Islet precursor cell (in vitro differentiated cells): ENCODE data around the gene NKD2.
"Not testable (repeated sequence)": the region's sequence is repeated elsewhere in the genome, so short reads cannot be mapped to it uniquely, and the experiment has no call there.

Experiments
- DNase-seq: peaks from one replicate; pipeline ENCODE4 v3.0.0-alpha.2; 2018

NKD2 gene

DNA sequence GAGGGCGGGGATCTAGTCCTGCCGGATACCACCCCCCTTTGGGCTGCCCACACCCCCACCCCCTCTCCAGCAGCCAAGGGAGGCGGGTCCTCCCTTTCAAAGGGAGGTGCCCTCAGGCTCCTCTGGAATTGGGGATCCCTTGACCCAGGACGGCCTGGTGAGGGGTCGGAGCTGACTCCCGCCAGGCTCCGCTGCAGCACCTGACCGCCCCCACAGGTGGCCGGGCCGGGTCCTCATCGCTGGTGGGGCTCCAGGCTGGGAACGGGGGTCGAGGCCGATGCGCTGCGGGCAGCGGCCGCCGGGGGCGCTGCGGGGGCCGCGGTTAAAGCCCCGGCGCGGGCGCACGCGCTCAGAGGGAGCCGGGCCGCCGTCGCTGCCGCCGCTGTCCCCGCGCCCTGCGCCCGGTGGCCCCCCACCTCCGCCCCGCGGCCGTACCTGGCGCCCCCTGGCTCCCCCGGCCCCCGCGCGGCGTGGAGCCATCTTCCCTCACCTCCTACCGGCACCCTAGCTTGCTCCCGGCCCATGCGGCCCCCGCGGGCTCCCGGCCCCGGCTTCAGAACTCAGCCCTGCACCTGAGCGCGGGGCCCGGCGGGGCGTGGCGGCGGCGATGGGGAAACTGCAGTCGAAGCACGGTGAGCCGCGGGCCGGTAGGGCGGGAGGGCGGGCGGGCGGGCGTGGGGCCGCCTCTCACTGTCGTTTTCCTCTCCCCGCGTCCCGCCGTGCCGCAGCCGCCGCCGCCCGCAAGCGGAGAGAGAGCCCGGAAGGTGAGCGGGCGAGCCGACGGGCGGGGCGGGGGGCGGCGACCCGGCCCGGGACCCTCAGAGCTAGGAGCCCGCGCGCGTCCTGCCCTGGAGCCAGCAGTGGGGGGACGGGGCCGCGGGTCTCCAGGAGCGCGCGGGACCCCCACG, at the start of gene NKD2:
Gene NKD2 (plus strand): TSS at position 352 of the 908 bp plus-strand sequence. CDS start 256 bp downstream, at position 608.
- DNase-seq: peak; percentile 65

GRCh38 chr5:959581-960531, 48.7 kb upstream of the NKD2 start:
- peak; percentile 31 for DNase-seq

DNA sequence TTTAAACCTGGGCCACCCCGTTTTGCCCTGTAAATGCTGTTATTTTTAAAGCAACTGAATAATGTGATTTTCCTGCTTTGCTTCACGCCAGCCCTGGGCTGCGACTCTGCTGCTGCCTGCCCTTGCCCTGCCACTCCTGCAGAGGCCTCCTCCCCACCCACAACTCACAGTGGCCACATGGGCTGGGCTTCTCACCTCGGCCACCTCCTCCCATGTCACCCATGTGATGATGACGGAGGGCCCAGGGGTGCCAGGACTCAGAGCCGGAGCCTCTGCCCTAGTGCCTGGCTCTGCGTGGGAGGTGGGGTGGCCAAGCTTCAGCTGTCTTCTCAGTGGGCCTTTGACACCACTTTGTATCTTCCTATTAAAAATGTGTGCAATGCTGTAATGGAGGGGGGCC, 48.1 kb upstream of the NKD2 start:
- peak; percentile 35 for DNase-seq

- no peak for DNase-seq
Measured at GRCh38 chr5:961002-961710, 47.4 kb upstream of the NKD2 start.

- DNase-seq: peak; percentile 51
Measured at GRCh38 chr5:961711-962240, 46.8 kb upstream of the NKD2 start.

- DNase-seq: peak; percentile 40
Measured at GRCh38 chr5:962386-962785, 46.2 kb upstream of the NKD2 start.

- DNase-seq: peak; percentile 37
Measured at GRCh38 chr5:962801-963200, 45.8 kb upstream of the NKD2 start.

- no peak for DNase-seq
Measured at GRCh38 chr5:963310-963672, 45.3 kb upstream of the NKD2 start.

- DNase-seq: peak; percentile 58
Measured at GRCh38 chr5:963673-964531, 44.7 kb upstream of the NKD2 start.

- peak; percentile 48 for DNase-seq
Measured at GRCh38 chr5:964821-965220, 43.8 kb upstream of the NKD2 start.

- no peak for DNase-seq
Measured at GRCh38 chr5:965604-966344, 42.8 kb upstream of the NKD2 start.

DNA sequence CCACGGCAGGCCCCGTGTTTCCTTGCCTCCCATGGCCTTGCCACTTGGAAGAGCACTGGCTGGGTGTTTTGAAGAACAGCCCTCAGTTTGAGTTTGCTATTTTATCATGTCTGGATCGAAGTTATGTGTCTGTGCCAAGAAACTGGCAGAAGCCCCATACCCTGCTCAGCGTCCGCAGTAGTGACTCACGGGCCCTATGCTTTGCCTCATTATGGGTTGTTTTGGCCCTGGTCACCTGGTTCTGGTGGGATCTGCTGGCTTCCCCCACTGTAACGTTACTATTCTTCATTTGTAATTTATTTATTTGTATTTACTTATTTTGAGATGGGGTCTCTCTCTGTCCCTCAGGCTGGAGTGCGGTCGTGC, 42.3 kb upstream of the NKD2 start:
- no peak for DNase-seq

DNA sequence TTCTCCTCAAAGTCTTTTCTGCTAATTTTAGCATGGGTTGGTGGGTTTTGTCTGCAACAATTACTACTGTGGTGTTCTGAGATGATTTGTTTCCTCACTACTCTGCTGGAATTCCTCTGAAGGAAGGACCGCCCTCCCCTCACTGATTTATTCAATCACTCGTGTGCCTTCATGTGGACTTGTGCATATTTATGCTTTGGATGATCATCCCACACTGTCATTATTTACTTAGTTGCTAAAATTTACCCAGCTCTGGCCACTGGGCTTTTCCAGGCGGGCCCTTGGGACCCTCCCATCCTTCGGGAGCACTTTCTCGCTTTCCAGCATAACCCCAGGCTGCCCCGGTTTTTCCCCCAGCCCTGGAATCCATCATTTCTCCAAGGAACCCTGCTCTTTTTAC, 41.7 kb upstream of the NKD2 start:
- no peak for DNase-seq

GRCh38 chr5:968881-969280, 39.7 kb upstream of the NKD2 start:
- peak; percentile 43 for DNase-seq

- peak; percentile 37 for DNase-seq
Measured at GRCh38 chr5:969408-969839, 39.2 kb upstream of the NKD2 start.

GRCh38 chr5:972575-972974, 36.0 kb upstream of the NKD2 start:
- not testable (repeated sequence) for DNase-seq

DNA sequence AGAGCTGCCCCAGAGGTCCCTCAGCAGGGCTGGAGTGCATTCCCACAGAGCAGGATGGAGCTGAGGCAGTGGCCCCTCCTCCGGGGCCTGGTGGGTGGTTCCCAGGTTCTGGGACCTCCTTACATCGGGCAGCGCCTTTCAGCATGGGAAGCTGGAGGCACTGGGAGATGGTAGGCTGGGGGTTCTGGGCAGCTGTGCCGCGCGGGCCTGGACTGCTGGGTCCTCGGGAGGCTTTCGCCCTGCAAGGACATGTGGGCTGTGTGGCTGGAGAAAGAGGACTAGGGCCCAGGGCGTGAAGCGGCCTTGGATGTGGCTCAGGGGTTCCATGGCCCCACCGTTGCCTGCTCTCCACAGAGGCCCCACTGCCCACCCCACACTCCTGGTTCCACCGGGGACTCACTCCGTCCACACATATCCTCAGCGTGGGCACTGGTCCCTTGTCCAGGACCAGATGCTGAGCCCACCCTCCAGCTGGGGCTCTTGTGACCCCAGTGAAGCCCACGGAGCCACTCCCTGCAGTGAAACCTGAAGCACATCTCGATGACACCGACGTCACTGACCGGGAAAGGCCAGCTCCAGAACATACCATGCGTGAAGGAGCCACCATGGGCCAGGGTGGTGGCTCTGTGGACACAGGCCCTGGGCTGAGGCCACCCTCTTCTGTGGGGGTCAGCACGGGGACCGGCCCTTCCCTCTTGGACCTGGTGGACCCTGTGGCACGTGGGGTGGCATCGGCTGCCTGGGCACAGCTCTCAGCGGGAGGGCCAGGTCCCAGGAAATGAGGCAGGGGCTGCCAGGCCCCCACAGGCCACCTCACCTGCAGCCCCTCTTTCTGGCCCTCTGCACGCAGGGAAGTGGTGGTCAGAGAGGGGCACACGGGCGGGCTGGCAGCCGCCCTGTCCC, 31.5 kb upstream of the NKD2 start:
- peak; percentile 48 for DNase-seq

DNA sequence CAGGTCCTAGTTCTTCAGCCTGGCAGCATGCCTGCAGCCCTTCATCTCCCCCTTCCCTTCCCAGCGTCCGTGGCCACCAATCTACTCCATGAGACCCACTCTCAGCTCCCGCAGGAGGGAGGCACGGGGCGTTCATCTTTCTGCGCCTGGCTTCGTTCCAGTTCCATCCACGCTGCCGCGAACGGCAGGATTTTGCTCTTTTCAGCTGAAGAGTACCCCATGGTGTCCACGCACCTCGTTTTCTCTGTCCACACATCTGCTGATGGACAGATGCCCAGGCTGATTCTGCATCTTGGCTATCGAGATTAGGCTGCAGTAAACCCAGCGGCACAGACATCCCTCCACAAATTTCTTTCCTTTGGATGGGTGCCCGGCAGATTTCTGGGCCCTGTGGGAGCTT, 30.5 kb upstream of the NKD2 start:
- no peak for DNase-seq

DNA sequence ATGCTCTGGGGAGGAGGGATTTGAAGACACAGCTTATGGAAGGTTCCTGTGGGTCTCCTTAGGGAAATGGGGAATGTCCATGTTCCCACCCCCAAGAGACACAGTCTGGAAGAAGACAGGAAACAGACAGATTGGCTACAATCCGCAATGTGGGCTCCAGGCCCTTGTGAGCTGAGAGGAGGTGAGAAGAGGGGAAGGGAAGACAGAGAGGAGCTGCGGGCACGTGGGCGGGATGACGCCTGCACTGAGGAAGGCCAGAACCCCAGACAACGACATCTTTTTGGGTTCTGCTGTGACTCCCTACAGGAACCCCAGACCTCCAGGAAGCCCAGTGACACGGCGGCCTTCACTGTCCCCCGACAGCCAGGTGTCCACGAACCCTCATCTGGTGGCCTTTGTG, 29.9 kb upstream of the NKD2 start:
- peak; percentile 46 for DNase-seq
